Upper lobe of right lung (tissue), 1 donor: ENCODE measurements around the gene SRGAP1. TPM values are rescaled to one million over a fixed set of nuclear protein-coding genes. Genes with fewer than 3 reads are reported as not detected.

Experiments used
- ATAC-seq: fragments of 200-7000 bp; cut with Tn5 transposase; one replicate; pipeline ENCODE4 v1.9.1; 2020; ENCODE audit warnings: mild to moderate bottlenecking, moderate library complexity
- DNase-seq: peaks from one replicate; pipeline ENCODE4 v3.0.0-alpha.2; 2020
- H3K27ac ChIP-seq: fragments of 200-600 bp; one replicate; pipeline ENCODE4 v1.8.0; 2022
- H3K27me3 ChIP-seq: fragments of 200-600 bp; one replicate; pipeline ENCODE4 v1.8.0; 2022; ENCODE audit warnings: mild to moderate bottlenecking
- H3K36me3 ChIP-seq: fragments of 200-600 bp; one replicate; pipeline ENCODE4 v1.8.0; 2022
- H3K4me1 ChIP-seq: fragments of 200-600 bp; one replicate; pipeline ENCODE4 v1.8.0; 2022
- H3K4me3 ChIP-seq: fragments of 200-600 bp; one replicate; pipeline ENCODE4 v1.8.0; 2022; ENCODE audit warnings: mild to moderate bottlenecking
- H3K9me3 ChIP-seq: fragments of 200-600 bp; one replicate; pipeline ENCODE4 v1.8.0; 2022
- CTCF ChIP-seq: fragments of 200-600 bp; IDR thresholded peaks from one replicate; pipeline ENCODE4 v1.8.0; 2022; ENCODE audit warnings: antibody characterized with exemption
- intact Hi-C: fragments of 100-400 bp; cut with DNase I; formaldehyde crosslinking; loops from one replicate; pipeline ENCODE4 v1.11.0; 2022
- total RNA-seq: library from RNA; stranded (reverse); fragmentation: NEBNext Ultra II Directional; extraction: Animal tissue kit (Norgen Biotek cat#: 25700); gene quantifications from one replicate; pipeline ENCODE4 v1.2.1, GENCODE V29; 2021
- donor health status: DM: no; HTN: yes; CAD: no; lungs with severe emphysema.

Gene SRGAP1
- total RNA-seq, 1 donor from 2014 or later = 11.4 TPM

- no peak overlapping the region for H3K4me3 ChIP-seq
- H3K27me3 ChIP-seq = no peaks in the 10 kb centered on the region
- no peaks in the 10 kb centered on the region for H3K4me1 ChIP-seq
- H3K36me3 ChIP-seq = no peaks in the 10 kb centered on the region
- ATAC-seq (no peak), DNase-seq (no peak)
- no peaks in the 10 kb centered on the region for H3K9me3 ChIP-seq
- intact Hi-C loops = no loop called here
- TF ChIP-seq CTCF = no peak
- no peak overlapping the region for H3K27ac ChIP-seq
These were observed 146.5 kb downstream of the SRGAP1 start for GRCh38 chr12:63990828-63991547.

- no peak for ATAC-seq
These were observed 150.2 kb downstream of the SRGAP1 start for GRCh38 chr12:63994704-63995103.

GRCh38 chr12:63995512-63995911 is 151.0 kb downstream of the SRGAP1 start:
- TF ChIP-seq CTCF = no peak
- intact Hi-C loops = no loop called here
- no peak for ATAC-seq

More at GRCh38 chr12:63994704-63995103, 150.2 kb downstream of the SRGAP1 start:
- no peak overlapping the region for H3K4me3 ChIP-seq
- H3K4me1 ChIP-seq = no peaks in the 10 kb centered on the region
- intact Hi-C loops = no loop called here
- no peak for DNase-seq
- no peak for TF ChIP-seq CTCF
- H3K27me3 ChIP-seq = no peaks in the 10 kb centered on the region
- no peaks in the 10 kb centered on the region for H3K9me3 ChIP-seq
- no peak overlapping the region for H3K27ac ChIP-seq
- no peaks in the 10 kb centered on the region for H3K36me3 ChIP-seq

GRCh38 chr12:63996556-63996955 is 152.1 kb downstream of the SRGAP1 start:
- ATAC-seq = no peak
- intact Hi-C loops = no loop called here
- Histone ChIP-seq H3K4me3 (no peak overlapping the region), H3K9me3 (no peaks in the 10 kb centered on the region), H3K36me3 (no peaks in the 10 kb centered on the region), H3K27ac (no peak overlapping the region), H3K4me1 (no peaks in the 10 kb centered on the region), H3K27me3 (no peaks in the 10 kb centered on the region)
- TF ChIP-seq CTCF = no peak
- DNase-seq = no peak

More at GRCh38 chr12:63995512-63995911, 151.0 kb downstream of the SRGAP1 start:
- Histone ChIP-seq H3K4me1 (no peaks in the 10 kb centered on the region), H3K36me3 (no peaks in the 10 kb centered on the region), H3K9me3 (no peaks in the 10 kb centered on the region), H3K27me3 (no peaks in the 10 kb centered on the region), H3K27ac (no peak overlapping the region), H3K4me3 (no peak overlapping the region)
- no peak for DNase-seq

GRCh38 chr12:63997198-63997597 is 152.7 kb downstream of the SRGAP1 start:
- intact Hi-C loops = no loop called here
- Histone ChIP-seq H3K27me3 (no peaks in the 10 kb centered on the region), H3K36me3 (no peaks in the 10 kb centered on the region), H3K9me3 (no peaks in the 10 kb centered on the region), H3K4me3 (no peak overlapping the region), H3K27ac (no peak overlapping the region), H3K4me1 (no peaks in the 10 kb centered on the region)
- DNase-seq (no peak), ATAC-seq (no peak)
- no peak for TF ChIP-seq CTCF
